ENCODE measurements around the gene EPB41L4A.

EPB41L4A gene

DNA sequence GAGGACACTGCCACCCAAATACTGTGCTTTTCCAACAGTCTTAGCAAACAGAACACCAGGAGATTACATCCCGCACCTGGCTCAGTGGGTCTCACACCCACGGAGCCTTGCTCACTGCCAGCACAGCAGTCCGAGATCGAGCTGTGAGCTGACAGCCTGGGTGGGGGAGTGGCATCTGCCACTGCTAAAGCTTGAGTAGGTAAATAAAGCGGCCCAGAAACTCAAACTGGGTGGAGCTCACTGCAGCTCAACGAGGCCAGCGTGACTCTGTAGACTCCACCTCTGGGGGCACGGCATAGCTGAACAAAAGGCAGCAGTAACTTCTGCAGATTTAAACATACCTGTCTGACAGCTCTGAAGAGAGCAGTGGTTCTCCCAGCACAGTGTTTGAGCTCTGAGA lies 28.8 kb downstream of the EPB41L4A start:
- TF ChIP-seq EZH2phosphoT487 (IDR thresholded peaks at IDR 0.05; ENCODE audit: borderline replicate concordance, low read length), result no peak
- TF ChIP-seq, protein P1, sequence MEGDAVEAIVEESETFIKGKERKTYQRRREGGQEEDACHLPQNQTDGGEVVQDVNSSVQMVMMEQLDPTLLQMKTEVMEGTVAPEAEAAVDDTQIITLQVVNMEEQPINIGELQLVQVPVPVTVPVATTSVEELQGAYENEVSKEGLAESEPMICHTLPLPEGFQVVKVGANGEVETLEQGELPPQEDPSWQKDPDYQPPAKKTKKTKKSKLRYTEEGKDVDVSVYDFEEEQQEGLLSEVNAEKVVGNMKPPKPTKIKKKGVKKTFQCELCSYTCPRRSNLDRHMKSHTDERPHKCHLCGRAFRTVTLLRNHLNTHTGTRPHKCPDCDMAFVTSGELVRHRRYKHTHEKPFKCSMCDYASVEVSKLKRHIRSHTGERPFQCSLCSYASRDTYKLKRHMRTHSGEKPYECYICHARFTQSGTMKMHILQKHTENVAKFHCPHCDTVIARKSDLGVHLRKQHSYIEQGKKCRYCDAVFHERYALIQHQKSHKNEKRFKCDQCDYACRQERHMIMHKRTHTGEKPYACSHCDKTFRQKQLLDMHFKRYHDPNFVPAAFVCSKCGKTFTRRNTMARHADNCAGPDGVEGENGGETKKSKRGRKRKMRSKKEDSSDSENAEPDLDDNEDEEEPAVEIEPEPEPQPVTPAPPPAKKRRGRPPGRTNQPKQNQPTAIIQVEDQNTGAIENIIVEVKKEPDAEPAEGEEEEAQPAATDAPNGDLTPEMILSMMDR (IDR thresholded peaks at IDR 0.05; ENCODE audit: low read depth, low read length, poor library complexity, severe bottlenecking), result no peak
- no peaks in the 10 kb centered on the region for H3K9me2 ChIP-seq (replicated peaks; ENCODE audit: control insufficient read depth, low read length)
- no peaks in the 10 kb centered on the region for H3F3A ChIP-seq (ENCODE audit: control insufficient read depth, insufficient read depth)
- no peak overlapping the region for H3K27ac ChIP-seq (ENCODE audit: low read depth, low read length)
- no peaks in the 10 kb centered on the region for H3K36me3 ChIP-seq (ENCODE audit: control insufficient read depth, low read length)
- no peaks in the 10 kb centered on the region for H3K27me3 ChIP-seq (ENCODE audit: control insufficient read depth, low read length)
- H3K4me2 ChIP-seq (ENCODE audit: low read length), result no peak overlapping the region
- no peaks in the 10 kb centered on the region for H3K4me1 ChIP-seq (ENCODE audit: control insufficient read depth, low read length)
- H3K9me3 ChIP-seq (ENCODE audit: control insufficient read depth, insufficient read depth, low read length), result no peaks in the 10 kb centered on the region
- H4K20me1 ChIP-seq (ENCODE audit: control insufficient read depth, insufficient read depth, low read depth, low read length), result no peaks in the 10 kb centered on the region
- no peaks in the 10 kb centered on the region for H3K79me2 ChIP-seq (ENCODE audit: control insufficient read depth, low read length)
- no peak overlapping the region for H3K4me3 ChIP-seq (ENCODE audit: low read length)

DNA sequence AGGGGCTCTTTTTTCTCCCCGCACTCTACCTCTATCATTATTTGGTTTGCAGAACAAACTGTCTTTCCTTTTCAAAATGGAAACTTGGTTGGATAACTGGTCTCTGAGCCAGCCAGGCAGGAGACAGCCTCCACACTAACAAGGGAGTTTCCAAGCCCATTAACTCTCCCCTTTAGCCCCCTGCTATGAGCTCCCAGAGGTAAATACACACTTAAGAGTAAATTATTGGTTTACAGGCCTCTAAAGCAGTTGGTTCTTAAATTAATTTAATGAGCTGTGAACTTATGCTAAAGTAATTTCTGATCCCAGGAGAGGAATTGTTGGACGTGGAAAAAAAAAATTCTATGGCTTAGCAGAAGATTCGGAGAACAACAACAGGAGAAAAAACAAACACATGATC lies 30.3 kb downstream of the EPB41L4A start:
- H3K9me3 ChIP-seq (ENCODE audit: control insufficient read depth, insufficient read depth, low read length), result no peaks in the 10 kb centered on the region
- H3K4me2 ChIP-seq (ENCODE audit: low read length), result no peak overlapping the region
- TF ChIP-seq, protein P1 (IDR thresholded peaks at IDR 0.05; ENCODE audit: low read depth, low read length, poor library complexity, severe bottlenecking), result no peak
- no peak for TF ChIP-seq EZH2phosphoT487 (IDR thresholded peaks at IDR 0.05; ENCODE audit: borderline replicate concordance, low read length)
- H3K9me2 ChIP-seq (replicated peaks; ENCODE audit: control insufficient read depth, low read length), result no peaks in the 10 kb centered on the region
- H3K4me3 ChIP-seq (ENCODE audit: low read length), result no peak overlapping the region
- no peaks in the 10 kb centered on the region for H4K20me1 ChIP-seq (ENCODE audit: control insufficient read depth, insufficient read depth, low read depth, low read length)
- no peaks in the 10 kb centered on the region for H3K4me1 ChIP-seq (ENCODE audit: control insufficient read depth, low read length)
- H3K27ac ChIP-seq (ENCODE audit: low read depth, low read length), result no peak overlapping the region
- H3K79me2 ChIP-seq (ENCODE audit: control insufficient read depth, low read length), result no peaks in the 10 kb centered on the region
- no peaks in the 10 kb centered on the region for H3F3A ChIP-seq (ENCODE audit: control insufficient read depth, insufficient read depth)
- H3K36me3 ChIP-seq (ENCODE audit: control insufficient read depth, low read length), result no peaks in the 10 kb centered on the region
- H3K27me3 ChIP-seq (ENCODE audit: control insufficient read depth, low read length), result no peaks in the 10 kb centered on the region

DNA sequence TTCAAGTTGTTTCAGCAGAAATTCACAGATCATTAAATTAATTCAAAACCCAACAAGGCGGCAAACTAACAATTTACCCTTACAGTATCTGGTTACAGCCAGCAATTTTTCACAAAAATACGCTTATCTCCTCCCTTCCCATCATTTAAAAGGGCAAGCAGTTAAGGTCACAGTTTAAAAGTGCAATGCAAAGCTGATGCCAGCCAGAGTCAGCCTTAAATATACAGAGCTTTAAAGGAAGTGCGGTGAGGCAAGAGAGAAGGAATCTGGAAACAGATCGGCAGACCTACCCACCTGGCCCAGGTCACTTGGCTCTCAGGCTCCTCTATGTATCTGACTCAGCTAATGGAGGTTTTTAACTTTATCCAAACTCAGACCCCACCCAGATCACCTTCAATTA lies 31.0 kb downstream of the EPB41L4A start:
- Histone ChIP-seq H3K9me3 (ENCODE audit: control insufficient read depth, insufficient read depth, low read length) (no peaks in the 10 kb centered on the region), H3K4me2 (ENCODE audit: low read length) (no peak overlapping the region), H3K27me3 (ENCODE audit: control insufficient read depth, low read length) (no peaks in the 10 kb centered on the region), H3K27ac (ENCODE audit: low read depth, low read length) (no peak overlapping the region), H3K9me2 (replicated peaks; ENCODE audit: control insufficient read depth, low read length) (no peaks in the 10 kb centered on the region), H3F3A (ENCODE audit: control insufficient read depth, insufficient read depth) (no peaks in the 10 kb centered on the region), H3K79me2 (ENCODE audit: control insufficient read depth, low read length) (no peaks in the 10 kb centered on the region), H3K4me1 (ENCODE audit: control insufficient read depth, low read length) (no peaks in the 10 kb centered on the region), H4K20me1 (ENCODE audit: control insufficient read depth, insufficient read depth, low read depth, low read length) (no peaks in the 10 kb centered on the region), H3K36me3 (ENCODE audit: control insufficient read depth, low read length) (no peaks in the 10 kb centered on the region), H3K4me3 (ENCODE audit: low read length) (no peak overlapping the region)
- TF ChIP-seq, protein P1 (IDR thresholded peaks at IDR 0.05; ENCODE audit: low read depth, low read length, poor library complexity, severe bottlenecking), result no peak
- no peak for TF ChIP-seq EZH2phosphoT487 (IDR thresholded peaks at IDR 0.05; ENCODE audit: borderline replicate concordance, low read length)

- H3K4me2 ChIP-seq (ENCODE audit: low read length), result no peak overlapping the region
- H3K27ac ChIP-seq (ENCODE audit: low read depth, low read length), result no peak overlapping the region
- H3K9me2 ChIP-seq (replicated peaks; ENCODE audit: control insufficient read depth, low read length), result no peaks in the 10 kb centered on the region
- no peaks in the 10 kb centered on the region for H3K27me3 ChIP-seq (ENCODE audit: control insufficient read depth, low read length)
- no peaks in the 10 kb centered on the region for H3F3A ChIP-seq (ENCODE audit: control insufficient read depth, insufficient read depth)
- TF ChIP-seq, protein P1 (IDR thresholded peaks at IDR 0.05; ENCODE audit: low read depth, low read length, poor library complexity, severe bottlenecking), result no peak
- no peak for TF ChIP-seq EZH2phosphoT487 (IDR thresholded peaks at IDR 0.05; ENCODE audit: borderline replicate concordance, low read length)
- no peaks in the 10 kb centered on the region for H3K9me3 ChIP-seq (ENCODE audit: control insufficient read depth, insufficient read depth, low read length)
- H3K4me3 ChIP-seq (ENCODE audit: low read length), result no peak overlapping the region
- H3K4me1 ChIP-seq (ENCODE audit: control insufficient read depth, low read length), result no peaks in the 10 kb centered on the region
- no peaks in the 10 kb centered on the region for H3K79me2 ChIP-seq (ENCODE audit: control insufficient read depth, low read length)
- H3K36me3 ChIP-seq (ENCODE audit: control insufficient read depth, low read length), result no peaks in the 10 kb centered on the region
- no peaks in the 10 kb centered on the region for H4K20me1 ChIP-seq (ENCODE audit: control insufficient read depth, insufficient read depth, low read depth, low read length)
Observed at GRCh38 chr5:112386766-112387165, 32.3 kb downstream of the EPB41L4A start.

All from DOHH2 (cell line).